ENCODE results near the gene EYA2. TPM values are rescaled to one million over a fixed set of nuclear protein-coding genes. Genes with fewer than 3 reads are reported as not detected.

Gene EYA2
- total and polyA plus RNA-seq, 2 donors from 2014 or later, result 2.6 to 7.9 TPM

GRCh38 chr20:47160992-47161391 lies 266.3 kb downstream of the EYA2 start:
- no peak overlapping the region for H3K4me3 ChIP-seq (ENCODE audit: low read length in 3 of 3)
- DNase-seq (no peak), FAIRE-seq (no peak)
- H3K27ac ChIP-seq (ENCODE audit: low read depth in 2 of 2, low read length in 2 of 2), result no peak overlapping the region
- no peaks in the 10 kb centered on the region for H3K27me3 ChIP-seq (ENCODE audit: control insufficient read depth, insufficient read depth, low read length)
- intact Hi-C loops (cut with DNase I), result no loop called here
- H3K36me3 ChIP-seq (ENCODE audit: control insufficient read depth in 2 of 3, insufficient read depth in 3 of 3, low read length in 3 of 3), result no peaks in the 10 kb centered on the region
- no peaks in the 10 kb centered on the region for H3K9me3 ChIP-seq (ENCODE audit: control insufficient read depth in 2 of 3, insufficient read depth in 1 of 3, low read length in 3 of 3)
- H3K9ac ChIP-seq (ENCODE audit: low read length in 3 of 3), result no peak overlapping the region
- H3K4me1 ChIP-seq (ENCODE audit: control insufficient read depth in 2 of 3, insufficient read depth in 2 of 3, low read depth in 1 of 3, low read length in 3 of 3), result no peaks in the 10 kb centered on the region
- TF ChIP-seq, protein P1, sequence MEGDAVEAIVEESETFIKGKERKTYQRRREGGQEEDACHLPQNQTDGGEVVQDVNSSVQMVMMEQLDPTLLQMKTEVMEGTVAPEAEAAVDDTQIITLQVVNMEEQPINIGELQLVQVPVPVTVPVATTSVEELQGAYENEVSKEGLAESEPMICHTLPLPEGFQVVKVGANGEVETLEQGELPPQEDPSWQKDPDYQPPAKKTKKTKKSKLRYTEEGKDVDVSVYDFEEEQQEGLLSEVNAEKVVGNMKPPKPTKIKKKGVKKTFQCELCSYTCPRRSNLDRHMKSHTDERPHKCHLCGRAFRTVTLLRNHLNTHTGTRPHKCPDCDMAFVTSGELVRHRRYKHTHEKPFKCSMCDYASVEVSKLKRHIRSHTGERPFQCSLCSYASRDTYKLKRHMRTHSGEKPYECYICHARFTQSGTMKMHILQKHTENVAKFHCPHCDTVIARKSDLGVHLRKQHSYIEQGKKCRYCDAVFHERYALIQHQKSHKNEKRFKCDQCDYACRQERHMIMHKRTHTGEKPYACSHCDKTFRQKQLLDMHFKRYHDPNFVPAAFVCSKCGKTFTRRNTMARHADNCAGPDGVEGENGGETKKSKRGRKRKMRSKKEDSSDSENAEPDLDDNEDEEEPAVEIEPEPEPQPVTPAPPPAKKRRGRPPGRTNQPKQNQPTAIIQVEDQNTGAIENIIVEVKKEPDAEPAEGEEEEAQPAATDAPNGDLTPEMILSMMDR (IDR thresholded peaks at IDR 0.05; ENCODE audit: borderline replicate concordance, extremely low read depth, insufficient read depth), result no peak

DNA sequence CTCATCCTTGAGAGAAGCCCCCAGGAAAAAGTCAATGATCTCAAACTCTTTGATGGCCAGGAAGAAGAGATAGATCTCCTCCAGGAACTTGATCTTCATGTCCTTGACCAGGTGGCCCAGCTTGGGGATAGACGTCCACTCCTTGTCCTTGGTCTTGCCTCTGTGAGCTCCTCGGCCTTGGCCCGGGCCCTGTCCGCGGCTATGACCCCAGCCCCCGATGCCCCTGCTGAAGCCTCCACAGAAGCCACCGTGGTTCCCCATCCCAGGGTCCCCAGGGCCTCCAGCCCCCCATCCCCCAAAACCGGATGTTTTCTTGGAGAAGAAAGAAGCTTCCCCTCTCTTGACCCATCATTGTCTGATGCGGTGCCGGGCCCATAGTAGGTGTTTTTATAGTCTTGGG lies 266.8 kb downstream of the EYA2 start:
- H3K27me3 ChIP-seq (ENCODE audit: control insufficient read depth, insufficient read depth, low read length), result no peaks in the 10 kb centered on the region
- H3K9me3 ChIP-seq (ENCODE audit: control insufficient read depth in 2 of 3, insufficient read depth in 1 of 3, low read length in 3 of 3), result no peaks in the 10 kb centered on the region
- H3K36me3 ChIP-seq (ENCODE audit: control insufficient read depth in 2 of 3, insufficient read depth in 3 of 3, low read length in 3 of 3), result no peaks in the 10 kb centered on the region
- FAIRE-seq (no peak), DNase-seq (no peak)
- TF ChIP-seq, protein P1 (IDR thresholded peaks at IDR 0.05; ENCODE audit: borderline replicate concordance, extremely low read depth, insufficient read depth), result no peak
- H3K4me3 ChIP-seq (ENCODE audit: low read length in 3 of 3), result no peak overlapping the region
- H3K4me1 ChIP-seq (ENCODE audit: control insufficient read depth in 2 of 3, insufficient read depth in 2 of 3, low read depth in 1 of 3, low read length in 3 of 3), result no peaks in the 10 kb centered on the region
- no peak overlapping the region for H3K9ac ChIP-seq (ENCODE audit: low read length in 3 of 3)
- intact Hi-C loops (cut with DNase I), result no loop called here
- H3K27ac ChIP-seq (ENCODE audit: low read depth in 2 of 2, low read length in 2 of 2), result no peak overlapping the region

- FAIRE-seq, result no peak
- Histone ChIP-seq H3K27me3 (ENCODE audit: control insufficient read depth, insufficient read depth, low read length) (no peaks in the 10 kb centered on the region), H3K4me3 (ENCODE audit: low read length in 3 of 3) (no peak overlapping the region), H3K9me3 (ENCODE audit: control insufficient read depth in 2 of 3, insufficient read depth in 1 of 3, low read length in 3 of 3) (no peaks in the 10 kb centered on the region), H3K36me3 (ENCODE audit: control insufficient read depth in 2 of 3, insufficient read depth in 3 of 3, low read length in 3 of 3) (no peaks in the 10 kb centered on the region), H3K4me1 (ENCODE audit: control insufficient read depth in 2 of 3, insufficient read depth in 2 of 3, low read depth in 1 of 3, low read length in 3 of 3) (no peaks in the 10 kb centered on the region), H3K27ac (ENCODE audit: low read depth in 2 of 2, low read length in 2 of 2) (no peak overlapping the region), H3K9ac (ENCODE audit: low read length in 3 of 3) (no peak overlapping the region)
- DNase-seq, result peak in 4 of 5 donors; percentile 85 to 95 (median 92)
- TF ChIP-seq, protein P1 (IDR thresholded peaks at IDR 0.05; ENCODE audit: borderline replicate concordance, extremely low read depth, insufficient read depth), result no peak
- intact Hi-C loops (cut with DNase I), result no loop called here
Observed at GRCh38 chr20:47164140-47164539, 269.5 kb downstream of the EYA2 start.

GRCh38 chr20:47165376-47165865 lies 270.8 kb downstream of the EYA2 start:
- intact Hi-C loops (cut with DNase I), result no loop called here
- H3K27ac ChIP-seq (ENCODE audit: low read depth in 2 of 2, low read length in 2 of 2), result no peak overlapping the region
- H3K27me3 ChIP-seq (ENCODE audit: control insufficient read depth, insufficient read depth, low read length), result no peaks in the 10 kb centered on the region
- FAIRE-seq (no peak), DNase-seq (no peak)
- no peak overlapping the region for H3K9ac ChIP-seq (ENCODE audit: low read length in 3 of 3)
- H3K36me3 ChIP-seq (ENCODE audit: control insufficient read depth in 2 of 3, insufficient read depth in 3 of 3, low read length in 3 of 3), result no peaks in the 10 kb centered on the region
- TF ChIP-seq, protein P1 (IDR thresholded peaks at IDR 0.05; ENCODE audit: borderline replicate concordance, extremely low read depth, insufficient read depth), result no peak
- no peaks in the 10 kb centered on the region for H3K9me3 ChIP-seq (ENCODE audit: control insufficient read depth in 2 of 3, insufficient read depth in 1 of 3, low read length in 3 of 3)
- H3K4me1 ChIP-seq (ENCODE audit: control insufficient read depth in 2 of 3, insufficient read depth in 2 of 3, low read depth in 1 of 3, low read length in 3 of 3), result no peaks in the 10 kb centered on the region
- H3K4me3 ChIP-seq (ENCODE audit: low read length in 3 of 3), result no peak overlapping the region

All from kidney (tissue), 14 donors.